Naive B cell (primary cell): Measurements from ENCODE around the gene CREG1. TPM values are rescaled to one million over a fixed set of nuclear protein-coding genes. Genes with fewer than 3 reads are reported as not detected.
A peak's percentile ranks its signal among the peaks of the same experiment; 100 is the strongest.

Experiments
- ATAC-seq, 2 donors: fragments of 150-1000 bp; cut with Tn5 transposase; 2 replicates each; pipeline ENCODE4 v1.10.0; 2021; ENCODE audit warnings: low read depth in 2 of 2, mild to moderate bottlenecking in 2 of 2, moderate library complexity in 2 of 2
- DNase-seq: peaks from one replicate; pipeline ENCODE4 v3.0.0; 2022
- H3K27ac Mint-ChIP-seq, 6 donors: one replicate each; pipeline ENCODE4 v1.8.0; 2020 to 2022; ENCODE audit warnings: mild to moderate bottlenecking in 6 of 6, mixed read lengths in 6 of 6, moderate library complexity in 5 of 6, inconsistent platforms in 2 of 6
- H3K27me3 Mint-ChIP-seq, 3 donors: one replicate each; pipeline ENCODE4 v1.8.0; 2021 to 2022; ENCODE audit warnings: mixed read lengths in 3 of 3, mild to moderate bottlenecking in 1 of 3
- H3K36me3 Mint-ChIP-seq, 2 donors: one replicate each; pipeline ENCODE4 v1.8.0; 2020 to 2022; ENCODE audit warnings: mixed read lengths in 2 of 2, inconsistent platforms in 1 of 2, mild to moderate bottlenecking in 1 of 2
- H3K4me1 Mint-ChIP-seq, 3 donors: one replicate each; pipeline ENCODE4 v1.8.0; 2020 to 2022; ENCODE audit warnings: mixed read lengths in 3 of 3, inconsistent platforms in 1 of 3, mild to moderate bottlenecking in 1 of 3, moderate library complexity in 1 of 3
- H3K4me3 Mint-ChIP-seq, 8 donors: one replicate each; pipeline ENCODE4 v1.8.0; 2020 to 2022; ENCODE audit warnings: mild to moderate bottlenecking in 8 of 8, mixed read lengths in 8 of 8, moderate library complexity in 8 of 8, inconsistent platforms in 2 of 8
- H3K9me3 Mint-ChIP-seq, 7 donors: one replicate each; pipeline ENCODE4 v1.8.0; 2020 to 2022; ENCODE audit warnings: mixed read lengths in 7 of 7, mild to moderate bottlenecking in 5 of 7, inconsistent platforms in 2 of 7, moderate library complexity in 1 of 7
- polyA plus RNA-seq, 6 donors: library from polyadenylated mRNA; unstranded; fragments of 300-500 nt; fragmentation: Illumina TruSeq; gene quantifications; one replicate each; pipeline ENCODE4 v1.2.3, GENCODE V29; 2021; ENCODE audit warnings: low read depth in 6 of 6

Gene CREG1
- polyA plus RNA-seq, 6 donors from 2014 or later: 7.3 to 18.9 (median 10.0) TPM

DNA sequence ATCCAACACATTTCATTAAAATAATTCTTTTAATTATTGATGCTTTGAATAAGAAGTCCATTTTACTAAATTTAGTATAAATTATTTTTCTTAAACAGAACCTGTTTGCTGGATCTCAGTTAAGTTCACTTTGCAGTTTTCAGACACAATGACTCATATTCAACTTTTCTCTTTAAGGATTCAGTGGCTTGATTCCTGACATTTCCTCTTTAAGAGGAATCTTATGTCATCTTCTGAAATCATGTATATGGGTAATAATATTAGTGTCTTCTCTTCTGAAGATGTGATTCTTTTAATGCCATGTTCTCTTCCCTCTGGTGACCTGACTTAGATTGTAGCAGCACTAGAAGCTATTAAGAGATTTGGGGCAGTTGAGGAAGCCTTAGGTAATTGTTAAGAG lies 12.6 kb downstream of the CREG1 start:
- Mint-ChIP-seq H3K36me3 (peaks cover 0 to 8% of the 10 kb centered on the region in 2 donors), H3K9me3 (no peaks in the 10 kb centered on the region), H3K4me1 (peaks cover 9 to 14% (median 12%) of the 10 kb centered on the region in 3 donors), H3K27ac (no peak overlapping the region), H3K27me3 (peaks cover 0 to 4% (median 0%) of the 10 kb centered on the region in 3 donors), H3K4me3 (no peak overlapping the region)
- ATAC-seq (no peak), DNase-seq (no peak)

DNA sequence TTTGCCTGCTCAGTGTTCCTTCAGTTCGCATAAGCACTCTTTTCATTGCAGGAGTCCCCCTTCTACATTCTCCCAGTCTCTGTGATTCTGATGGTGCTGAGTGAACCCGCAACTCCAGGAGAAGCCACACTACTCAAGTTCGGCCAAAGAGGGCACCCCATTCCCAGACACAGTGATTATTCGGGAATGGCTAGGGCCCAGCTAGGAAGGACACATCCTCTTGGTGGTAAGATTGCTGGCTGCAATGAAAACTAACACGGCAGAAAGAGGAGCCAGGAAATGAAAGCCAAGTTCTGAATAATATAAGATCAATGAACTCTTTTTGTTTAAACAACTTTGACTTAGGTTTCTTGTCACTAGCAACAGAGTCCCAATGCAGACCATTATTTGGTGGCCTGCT lies 14.9 kb downstream of the CREG1 start:
- H3K4me1 Mint-ChIP-seq: peaks cover 9 to 17% (median 12%) of the 10 kb centered on the region in 3 donors
- no peak overlapping the region for H3K4me3 Mint-ChIP-seq
- no peak overlapping the region for H3K27ac Mint-ChIP-seq
- peaks cover 0 to 5% of the 10 kb centered on the region in 2 donors for H3K36me3 Mint-ChIP-seq
- no peak for DNase-seq
- H3K27me3 Mint-ChIP-seq: peaks cover 0 to 7% (median 4%) of the 10 kb centered on the region in 3 donors
- H3K9me3 Mint-ChIP-seq: no peaks in the 10 kb centered on the region
- ATAC-seq: no peak

DNA sequence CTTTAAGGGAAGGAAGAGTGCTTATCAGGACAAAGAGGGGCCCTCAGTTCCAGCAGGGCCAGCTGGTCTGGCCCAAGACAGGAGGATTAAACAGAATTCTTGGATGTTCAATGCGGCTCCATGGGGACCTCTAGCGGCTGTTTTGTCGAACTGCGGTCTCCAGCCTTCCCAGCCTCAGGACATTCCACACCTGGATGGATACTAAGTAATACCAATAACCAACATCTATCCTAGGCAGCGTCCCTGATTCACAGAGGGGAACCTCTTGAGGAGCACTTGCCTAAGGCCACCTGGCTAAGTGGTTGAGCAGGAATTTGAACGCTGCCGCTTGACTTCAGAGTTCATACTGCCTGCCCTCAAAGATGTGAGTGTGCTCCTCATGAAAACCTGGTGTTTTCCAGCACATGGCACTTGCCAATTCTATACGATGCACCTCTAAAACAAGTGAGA lies 19.7 kb downstream of the CREG1 start:
- H3K4me1 Mint-ChIP-seq: peaks cover 0 to 5% (median 0%) of the 10 kb centered on the region in 3 donors
- DNase-seq (peak; percentile 47), ATAC-seq (peak; percentile 43 to 74)
- peaks cover 0 to 11% (median 5%) of the 10 kb centered on the region in 3 donors for H3K27me3 Mint-ChIP-seq
- H3K9me3 Mint-ChIP-seq: no peaks in the 10 kb centered on the region
- no peak overlapping the region for H3K4me3 Mint-ChIP-seq
- H3K36me3 Mint-ChIP-seq: no peaks in the 10 kb centered on the region
- no peak overlapping the region for H3K27ac Mint-ChIP-seq

DNA sequence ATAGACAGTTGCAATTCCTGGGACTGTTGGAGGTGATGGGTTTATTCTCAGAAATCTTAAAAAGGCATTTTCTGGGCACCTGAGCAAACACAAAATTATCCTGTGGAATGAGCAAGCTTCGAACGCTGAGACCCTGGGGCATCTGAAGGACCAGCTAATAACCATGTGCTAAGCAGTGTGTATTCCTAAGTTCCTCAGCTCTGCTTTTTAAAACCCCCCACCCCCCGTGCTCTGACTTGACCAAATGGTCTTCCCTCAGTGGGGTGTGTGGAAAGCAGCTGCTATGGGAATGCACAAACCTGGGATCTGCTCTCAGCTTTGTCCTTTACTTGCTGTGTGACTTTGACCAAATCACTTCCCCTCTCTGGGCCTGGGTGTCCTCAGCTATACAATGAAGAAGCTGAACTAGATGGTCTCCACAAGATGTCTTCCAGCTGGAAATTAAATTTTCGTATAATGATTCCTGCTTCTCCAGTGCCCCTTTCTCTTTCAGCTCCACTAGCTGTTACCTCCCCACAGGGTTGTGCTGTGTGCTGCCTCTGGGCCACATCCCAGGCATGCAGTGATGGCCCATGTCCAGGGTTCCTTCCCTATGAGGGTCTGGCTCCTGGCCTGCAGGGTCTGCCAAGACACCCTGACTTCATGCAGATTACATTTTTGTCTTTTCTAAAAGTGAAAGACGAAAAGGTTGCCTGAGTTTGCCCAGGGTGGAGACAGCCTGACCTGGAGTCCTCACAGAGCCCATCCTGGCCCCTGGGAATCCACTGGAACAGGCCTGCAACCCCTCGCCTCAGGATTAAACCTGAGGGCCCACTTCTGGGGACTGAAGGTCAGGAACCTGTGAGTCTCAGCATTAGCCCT lies 20.4 kb downstream of the CREG1 start:
- Mint-ChIP-seq H3K36me3 (no peaks in the 10 kb centered on the region), H3K4me1 (peaks cover 0 to 2% (median 0%) of the 10 kb centered on the region in 3 donors), H3K4me3 (no peak overlapping the region), H3K27ac (no peak overlapping the region), H3K9me3 (no peaks in the 10 kb centered on the region), H3K27me3 (peaks cover 0 to 11% (median 5%) of the 10 kb centered on the region in 3 donors)
- ATAC-seq: no peak
- DNase-seq: no peak

DNA sequence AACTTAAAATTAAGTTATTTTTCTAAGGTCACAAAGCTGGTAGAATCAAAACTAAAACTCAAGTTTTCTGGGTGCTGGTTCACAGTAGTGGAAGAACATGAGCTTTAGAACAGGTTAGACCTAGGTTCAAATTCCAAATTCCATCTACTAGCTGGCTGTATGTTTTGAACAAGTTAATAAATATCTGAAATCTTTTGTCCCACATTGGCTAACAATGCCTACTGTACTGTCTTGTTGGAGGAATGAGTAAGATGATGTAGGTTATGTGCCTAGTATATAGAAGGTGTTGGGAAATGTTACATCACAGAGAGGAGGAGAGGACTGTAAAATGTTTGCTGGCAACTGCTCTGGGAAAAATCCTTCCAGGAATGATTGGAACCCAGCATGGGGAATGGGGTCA lies 21.2 kb downstream of the CREG1 start:
- Mint-ChIP-seq H3K4me3 (no peak overlapping the region), H3K4me1 (peaks cover 0 to 2% (median 0%) of the 10 kb centered on the region in 3 donors), H3K9me3 (no peaks in the 10 kb centered on the region), H3K27ac (peak overlapping the region in 1 of 6 donors; percentile 54), H3K36me3 (no peaks in the 10 kb centered on the region), H3K27me3 (peaks cover 0 to 11% (median 5%) of the 10 kb centered on the region in 3 donors)
- ATAC-seq: no peak
- no peak for DNase-seq

DNA sequence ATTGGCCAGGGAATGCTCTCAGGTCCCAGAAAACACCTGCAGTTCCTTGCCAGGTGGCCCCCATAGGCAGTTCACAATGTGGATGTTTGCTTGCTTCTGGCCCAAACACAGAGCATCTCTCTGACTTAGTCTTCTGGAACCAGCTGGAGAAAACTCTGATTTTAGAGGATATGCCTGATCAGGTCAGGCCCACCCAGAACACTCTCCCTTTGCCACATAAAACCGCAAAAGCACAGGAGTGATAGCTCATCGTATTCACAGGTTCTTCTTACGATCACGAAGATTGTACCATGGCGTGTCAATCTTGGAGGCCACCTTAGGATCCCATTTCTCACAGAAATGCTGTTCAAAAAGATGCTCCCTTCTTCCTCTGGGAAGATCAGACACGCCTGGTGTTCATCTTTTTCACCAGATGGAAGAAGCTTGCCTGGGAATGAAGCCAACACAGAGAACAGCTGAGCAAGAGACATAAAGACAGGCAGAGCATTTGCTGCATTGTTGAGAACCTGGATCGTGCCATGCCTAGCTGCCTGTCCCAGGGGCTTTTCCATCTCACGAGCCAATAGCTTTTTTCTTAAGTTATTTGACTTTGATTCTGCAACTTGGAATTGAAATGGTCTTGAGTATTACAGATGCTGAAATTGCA lies 23.6 kb downstream of the CREG1 start:
- ATAC-seq (no peak), DNase-seq (no peak)
- H3K4me1 Mint-ChIP-seq: no peaks in the 10 kb centered on the region
- no peaks in the 10 kb centered on the region for H3K9me3 Mint-ChIP-seq
- H3K4me3 Mint-ChIP-seq: no peak overlapping the region
- peaks cover 7 to 18% (median 12%) of the 10 kb centered on the region in 3 donors for H3K27me3 Mint-ChIP-seq
- H3K36me3 Mint-ChIP-seq: no peaks in the 10 kb centered on the region
- no peak overlapping the region for H3K27ac Mint-ChIP-seq

DNA sequence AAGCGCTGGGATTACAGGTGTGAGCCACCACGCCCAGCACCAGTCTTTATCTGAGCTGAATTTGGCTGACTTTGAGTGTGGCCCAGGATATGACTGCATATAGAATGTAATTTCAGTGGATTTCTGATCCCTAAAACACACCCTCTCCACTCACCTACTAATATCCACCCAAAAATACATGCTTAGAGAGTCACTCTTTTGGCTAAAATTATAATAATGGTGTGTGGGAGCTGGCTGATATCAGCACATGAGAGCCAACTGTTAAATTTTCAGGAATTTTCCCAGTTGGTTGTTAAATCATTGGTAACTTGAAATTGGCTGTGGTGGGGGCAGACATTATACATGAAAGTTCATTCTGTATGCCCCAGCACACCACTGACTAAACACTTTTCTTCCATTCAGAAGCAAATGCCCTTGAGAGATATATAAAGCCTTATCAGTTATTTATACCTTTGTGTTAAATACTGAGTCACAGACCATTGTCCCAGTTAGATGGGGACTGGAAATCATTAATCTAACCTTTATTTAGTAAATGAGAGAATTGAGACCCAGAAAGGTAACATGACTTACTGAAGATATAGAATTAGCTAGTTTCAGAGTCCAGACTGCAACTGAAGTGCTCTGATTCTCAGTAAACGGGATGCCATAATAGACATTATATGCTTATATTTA lies 25.4 kb downstream of the CREG1 start:
- DNase-seq: no peak
- Mint-ChIP-seq H3K27ac (peak overlapping the region in 1 of 6 donors; percentile 5), H3K4me1 (no peaks in the 10 kb centered on the region), H3K4me3 (no peak overlapping the region), H3K9me3 (peaks cover 0 to 15% (median 5%) of the 10 kb centered on the region in 7 donors), H3K27me3 (peaks cover 8 to 18% (median 16%) of the 10 kb centered on the region in 3 donors), H3K36me3 (no peaks in the 10 kb centered on the region)
- ATAC-seq: no peak

DNA sequence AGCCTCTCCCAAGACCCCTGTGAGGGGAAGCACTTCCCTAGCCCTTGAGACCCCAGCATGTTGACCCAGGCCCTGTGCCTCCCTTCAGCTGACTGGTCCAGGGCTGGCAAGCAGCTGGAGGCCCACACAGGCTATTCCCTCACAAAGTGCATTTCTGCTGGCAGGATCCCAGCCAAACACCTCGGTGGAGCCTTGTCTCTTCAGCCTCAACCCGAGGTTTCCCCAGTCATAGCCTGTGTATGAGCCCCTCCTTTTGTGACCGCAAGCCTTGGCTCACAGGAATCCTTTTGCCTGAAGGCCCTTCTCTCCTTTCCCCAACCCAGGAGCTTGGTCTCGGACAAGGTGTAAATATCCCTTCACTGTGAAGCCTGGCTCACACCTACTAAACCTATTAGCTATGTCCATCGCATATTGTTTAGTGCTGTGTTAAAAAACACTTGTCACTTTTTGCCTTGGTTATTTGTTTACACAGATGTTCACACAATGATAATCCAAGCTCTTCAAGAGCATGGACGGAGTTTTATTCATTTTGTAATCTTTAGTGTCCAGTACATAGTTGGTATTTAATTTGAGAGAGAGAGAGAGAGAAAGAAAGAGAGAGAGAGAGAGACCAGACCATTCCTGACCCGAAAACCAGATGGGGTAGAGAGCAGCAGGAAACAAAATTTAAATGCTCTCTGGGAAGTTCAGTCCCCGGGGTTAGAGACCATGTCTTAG lies 26.7 kb downstream of the CREG1 start:
- Mint-ChIP-seq H3K36me3 (no peaks in the 10 kb centered on the region), H3K27ac (no peak overlapping the region), H3K4me1 (no peaks in the 10 kb centered on the region), H3K9me3 (peaks cover 0 to 23% (median 5%) of the 10 kb centered on the region in 7 donors), H3K27me3 (peaks cover 8 to 16% (median 16%) of the 10 kb centered on the region in 3 donors), H3K4me3 (no peak overlapping the region)
- DNase-seq: no peak
- no peak for ATAC-seq

DNA sequence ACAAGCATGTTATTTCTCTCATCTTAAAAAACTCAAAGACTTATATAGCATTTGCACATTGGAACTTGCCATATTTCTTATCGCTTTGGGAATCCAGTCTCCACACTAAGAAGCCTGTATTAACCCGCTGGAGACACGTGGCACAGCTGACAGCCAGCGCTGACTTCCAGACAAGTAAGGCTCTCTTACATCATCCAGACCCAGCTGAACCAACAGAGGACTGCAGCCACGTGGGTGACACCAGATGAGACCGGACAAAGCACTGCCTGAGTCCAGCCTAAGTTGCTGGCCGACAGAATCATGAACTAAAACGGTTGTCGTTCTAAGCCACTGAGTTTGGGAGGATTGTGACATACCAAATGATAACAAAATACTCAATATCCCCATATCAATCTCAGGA lies 28.9 kb downstream of the CREG1 start:
- Mint-ChIP-seq H3K4me1 (no peaks in the 10 kb centered on the region), H3K36me3 (no peaks in the 10 kb centered on the region), H3K9me3 (peaks cover 0 to 23% (median 7%) of the 10 kb centered on the region in 7 donors), H3K27ac (no peak overlapping the region), H3K4me3 (no peak overlapping the region), H3K27me3 (peaks cover 19 to 23% (median 19%) of the 10 kb centered on the region in 3 donors)
- ATAC-seq: no peak
- no peak for DNase-seq

DNA sequence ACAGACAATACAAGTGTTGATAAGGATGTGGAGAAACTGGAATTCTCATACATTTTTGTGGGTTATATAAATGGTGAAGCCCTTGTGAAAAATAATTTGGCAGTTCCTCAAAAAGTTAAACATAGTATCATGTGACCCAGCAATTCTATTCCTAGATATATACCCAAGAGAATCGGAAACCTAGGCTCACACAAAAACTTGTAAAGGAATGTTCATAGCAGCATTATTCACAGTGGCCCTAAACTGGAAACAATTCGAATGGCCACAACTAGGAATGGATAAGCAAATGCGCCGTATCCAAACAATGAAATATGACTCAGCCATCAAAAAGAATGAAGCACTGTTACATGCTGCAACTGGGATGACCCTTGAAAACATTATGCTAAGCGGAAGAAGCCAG lies 31.3 kb downstream of the CREG1 start:
- Mint-ChIP-seq H3K27ac (no peak overlapping the region), H3K27me3 (peaks cover 30 to 33% (median 31%) of the 10 kb centered on the region in 3 donors), H3K4me1 (peaks cover 0 to 4% (median 4%) of the 10 kb centered on the region in 3 donors), H3K9me3 (peaks cover 0 to 23% (median 7%) of the 10 kb centered on the region in 7 donors), H3K4me3 (no peak overlapping the region), H3K36me3 (no peaks in the 10 kb centered on the region)
- ATAC-seq (no peak), DNase-seq (no peak)

DNA sequence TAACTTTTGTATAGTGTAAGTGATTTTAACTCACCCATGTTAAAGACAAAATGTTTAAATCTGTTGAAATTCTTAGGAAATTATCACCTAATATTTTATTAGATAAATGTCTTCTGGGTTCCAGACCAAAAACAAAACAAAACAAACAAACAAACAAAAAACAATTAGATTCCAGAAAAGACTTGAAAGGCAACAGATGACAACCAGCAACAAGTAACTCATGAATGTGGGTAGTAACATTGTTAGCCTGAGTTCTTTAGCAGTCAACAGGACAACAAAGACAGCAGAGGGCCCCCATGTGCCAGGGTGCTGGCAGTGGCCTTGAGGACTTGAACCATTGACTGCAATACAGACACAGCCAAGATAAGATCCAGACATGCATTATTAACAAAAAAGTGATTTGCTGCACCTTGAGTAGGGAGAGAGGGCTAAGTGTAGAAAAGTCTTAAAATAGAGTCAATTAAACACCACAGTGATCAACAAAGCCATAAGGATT lies 32.8 kb downstream of the CREG1 start:
- DNase-seq (no peak), ATAC-seq (no peak)
- Mint-ChIP-seq H3K4me1 (peaks cover 0 to 4% (median 4%) of the 10 kb centered on the region in 3 donors), H3K36me3 (no peaks in the 10 kb centered on the region), H3K9me3 (peaks cover 0 to 23% (median 7%) of the 10 kb centered on the region in 7 donors), H3K27ac (no peak overlapping the region), H3K27me3 (peaks cover 25 to 39% (median 37%) of the 10 kb centered on the region in 3 donors), H3K4me3 (no peak overlapping the region)

DNA sequence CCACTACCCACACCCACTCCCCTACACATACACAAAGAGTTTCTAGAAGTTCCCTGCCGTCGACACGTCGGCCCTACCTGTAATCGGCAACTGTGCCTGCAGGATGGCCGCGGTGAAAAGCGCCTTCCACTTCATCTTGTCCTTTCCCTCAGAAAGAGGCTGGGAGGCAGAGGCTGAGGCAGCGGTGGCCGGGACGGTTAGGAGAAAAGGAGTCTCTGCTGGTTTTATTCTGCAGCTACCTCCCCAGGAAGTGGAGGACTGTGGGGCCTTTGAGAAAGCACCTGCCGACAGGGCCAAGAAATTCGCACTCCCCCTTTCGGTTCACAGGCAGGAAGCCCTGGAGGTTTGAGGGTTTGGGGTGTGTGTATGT lies 35.2 kb downstream of the CREG1 start, which contains the start of gene CD247:
Gene CD247, minus strand, starts transcription at position 199 of the 370 bp plus-strand sequence. Its CDS starts 64 bp downstream, at position 135.
- no peak within 1 kb of the TSS for H3K27ac Mint-ChIP-seq
- H3K27me3 Mint-ChIP-seq: peaks cover 18 to 31% (median 25%) of the 10 kb centered on the region in 3 donors

More for the DNA sequence above, 35.2 kb downstream of the CREG1 start, which contains the start of gene CD247:
- H3K36me3 Mint-ChIP-seq: no peaks in the 10 kb centered on the region
- peaks cover 0 to 15% (median 4%) of the 10 kb centered on the region in 7 donors for H3K9me3 Mint-ChIP-seq
- ATAC-seq: peak in 1 of 2 donors; percentile 36
- no peak within 1 kb of the TSS for H3K4me3 Mint-ChIP-seq
- no peak for DNase-seq
- H3K4me1 Mint-ChIP-seq: peaks cover 0 to 4% (median 4%) of the 10 kb centered on the region in 3 donors
